HG03066 (cell line): ENCODE measurements around the gene COPS2.
"Not testable (repeated sequence)": the region's sequence is repeated elsewhere in the genome, so short reads cannot be mapped to it uniquely, and the experiment has no call there.

Experiments
- ATAC-seq: cut with Tn5 transposase; IDR thresholded peaks from one replicate; pipeline ENCODE4 v1.9.1; 2021; ENCODE audit warnings: low read depth; ENCODE audit not compliant: unreplicated experiment

COPS2 gene

GRCh38 chr15:49110158-49110944 is 45.0 kb downstream of the COPS2 start:
- no peak for ATAC-seq

GRCh38 chr15:49103002-49103401 is 52.4 kb downstream of the COPS2 start:
- ATAC-seq: no peak

- no peak for ATAC-seq
Measured at GRCh38 chr15:49101536-49101935, 53.9 kb downstream of the COPS2 start.

GRCh38 chr15:49096090-49096750 is 59.2 kb downstream of the COPS2 start:
- no peak for ATAC-seq

- no peak for ATAC-seq
Measured at GRCh38 chr15:49094923-49095322, 60.5 kb downstream of the COPS2 start.

- no peak for ATAC-seq
Measured at GRCh38 chr15:49093252-49094105, 61.9 kb downstream of the COPS2 start.

- no peak for ATAC-seq
Measured at GRCh38 chr15:49088996-49089395, 66.4 kb downstream of the COPS2 start.

- no peak for ATAC-seq
Measured at GRCh38 chr15:49085696-49086459, 69.5 kb downstream of the COPS2 start.

- no peak for ATAC-seq
Measured at GRCh38 chr15:49084285-49084570, 71.2 kb downstream of the COPS2 start.

GRCh38 chr15:49083401-49084284 is 71.8 kb downstream of the COPS2 start:
- no peak for ATAC-seq

- ATAC-seq: no peak
Measured at GRCh38 chr15:49082960-49083359, 72.4 kb downstream of the COPS2 start.

GRCh38 chr15:49079340-49080039 is 75.9 kb downstream of the COPS2 start:
- ATAC-seq: no peak

GRCh38 chr15:49075881-49076280 is 79.5 kb downstream of the COPS2 start:
- no peak for ATAC-seq

- ATAC-seq: not testable (repeated sequence)
Measured at GRCh38 chr15:49074589-49075287, 80.7 kb downstream of the COPS2 start.
